GM18520 (cell line): ENCODE data around the gene PCGF1.

Experiments used
- ATAC-seq: cut with Tn5 transposase; IDR thresholded peaks from one replicate; pipeline ENCODE4 v1.9.1; 2021; ENCODE audit not compliant: unreplicated experiment

PCGF1 gene

GRCh38 chr2:74537140-74537539, 29.6 kb upstream of the PCGF1 start:
- ATAC-seq, result no peak

DNA sequence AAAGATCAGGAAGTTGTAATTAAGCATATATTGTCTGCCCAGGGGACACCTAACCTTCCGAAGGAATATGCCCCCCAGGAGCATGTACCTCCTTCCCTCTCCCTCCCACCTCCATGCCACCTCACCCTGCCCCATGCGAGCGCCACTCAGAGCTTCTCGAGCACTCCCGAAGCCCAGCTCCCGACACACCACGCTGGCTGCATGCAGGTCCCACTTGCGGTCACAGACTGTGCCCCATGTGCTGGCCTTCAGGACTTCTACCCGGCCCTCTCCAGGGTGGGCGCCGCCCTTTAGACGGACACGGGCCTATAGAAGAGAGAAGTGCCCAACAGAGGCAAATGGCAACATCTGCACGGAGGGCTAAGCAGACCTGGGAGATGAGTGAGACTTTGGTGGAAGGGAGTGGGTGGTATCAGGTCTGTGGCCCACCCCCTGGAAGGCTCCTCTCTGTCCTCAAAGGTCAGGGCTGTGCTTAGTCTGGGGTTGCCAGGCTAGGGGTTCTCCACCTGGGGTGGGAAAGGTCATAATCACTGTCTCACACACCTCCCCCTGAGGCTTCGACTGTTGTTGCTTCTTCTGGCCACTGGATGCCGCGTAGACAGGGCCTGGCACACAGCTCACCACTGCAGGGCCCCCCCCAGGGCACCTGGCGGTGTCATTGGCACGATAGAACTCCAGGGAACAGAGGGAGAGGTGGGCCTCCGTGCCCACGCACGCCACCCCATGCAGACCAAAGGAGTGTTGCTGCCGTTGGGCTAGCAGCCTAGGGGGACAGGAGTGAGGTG, 28.9 kb upstream of the PCGF1 start:
- no peak for ATAC-seq

GRCh38 chr2:74535440-74535965, 28.0 kb upstream of the PCGF1 start:
- ATAC-seq, result no peak

DNA sequence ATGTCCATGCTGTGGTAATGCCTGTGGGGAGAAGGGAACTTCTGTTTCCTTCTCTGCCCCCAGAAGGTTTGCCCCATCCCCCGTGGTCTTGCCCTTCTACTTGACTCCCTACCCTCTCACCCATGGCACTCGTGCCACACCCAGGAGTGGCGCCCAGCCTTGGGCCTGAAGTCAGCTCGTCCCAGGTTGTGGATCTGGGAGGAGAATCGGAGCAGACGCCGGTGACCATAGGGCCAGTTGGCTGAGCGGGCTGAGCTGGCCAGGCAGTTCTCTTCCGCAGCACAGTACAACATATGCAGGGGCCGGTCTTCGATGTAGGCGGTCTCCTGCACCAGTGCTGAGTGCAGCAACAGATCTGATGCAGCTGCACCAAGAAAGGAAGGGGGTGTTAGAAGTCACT, 26.9 kb upstream of the PCGF1 start:
- no peak for ATAC-seq

GRCh38 chr2:74533464-74533863, 26.0 kb upstream of the PCGF1 start:
- no peak for ATAC-seq

- no peak for ATAC-seq
These were observed 24.7 kb upstream of the PCGF1 start for GRCh38 chr2:74532222-74532621.

GRCh38 chr2:74531666-74532065, 24.2 kb upstream of the PCGF1 start:
- no peak for ATAC-seq

DNA sequence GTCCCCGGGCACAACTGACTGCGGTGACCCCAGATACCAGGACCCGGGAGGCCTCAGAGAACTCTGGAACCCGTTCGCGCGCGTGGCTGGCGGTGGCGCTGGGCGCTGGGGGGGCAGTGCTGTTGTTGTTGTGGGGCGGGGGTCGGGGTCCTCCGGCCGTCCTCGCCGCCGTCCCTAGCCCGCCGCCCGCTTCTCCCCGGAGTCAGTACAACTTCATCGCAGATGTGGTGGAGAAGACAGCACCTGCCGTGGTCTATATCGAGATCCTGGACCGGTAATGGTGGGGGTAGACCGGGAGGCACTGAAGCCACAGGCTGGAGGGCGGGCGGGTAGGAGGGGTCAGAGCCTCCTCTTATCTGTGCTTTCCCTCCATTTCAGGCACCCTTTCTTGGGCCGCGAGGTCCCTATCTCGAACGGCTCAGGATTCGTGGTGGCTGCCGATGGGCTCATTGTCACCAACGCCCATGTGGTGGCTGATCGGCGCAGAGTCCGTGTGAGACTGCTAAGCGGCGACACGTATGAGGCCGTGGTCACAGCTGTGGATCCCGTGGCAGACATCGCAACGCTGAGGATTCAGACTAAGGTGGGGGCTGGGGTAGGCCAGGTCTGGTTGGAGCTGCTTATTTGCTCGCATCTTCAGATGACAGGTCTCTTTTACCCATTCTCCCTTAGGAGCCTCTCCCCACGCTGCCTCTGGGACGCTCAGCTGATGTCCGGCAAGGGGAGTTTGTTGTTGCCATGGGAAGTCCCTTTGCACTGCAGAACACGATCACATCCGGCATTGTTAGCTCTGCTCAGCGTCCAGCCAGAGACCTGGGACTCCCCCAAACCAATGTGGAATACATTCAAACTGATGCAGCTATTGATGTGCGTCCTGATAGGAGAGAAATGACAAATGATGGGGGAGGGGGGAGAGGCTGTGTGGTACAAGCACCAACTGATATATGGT, 23.0 kb upstream of the PCGF1 start:
- peak; percentile 31 for ATAC-seq

DNA sequence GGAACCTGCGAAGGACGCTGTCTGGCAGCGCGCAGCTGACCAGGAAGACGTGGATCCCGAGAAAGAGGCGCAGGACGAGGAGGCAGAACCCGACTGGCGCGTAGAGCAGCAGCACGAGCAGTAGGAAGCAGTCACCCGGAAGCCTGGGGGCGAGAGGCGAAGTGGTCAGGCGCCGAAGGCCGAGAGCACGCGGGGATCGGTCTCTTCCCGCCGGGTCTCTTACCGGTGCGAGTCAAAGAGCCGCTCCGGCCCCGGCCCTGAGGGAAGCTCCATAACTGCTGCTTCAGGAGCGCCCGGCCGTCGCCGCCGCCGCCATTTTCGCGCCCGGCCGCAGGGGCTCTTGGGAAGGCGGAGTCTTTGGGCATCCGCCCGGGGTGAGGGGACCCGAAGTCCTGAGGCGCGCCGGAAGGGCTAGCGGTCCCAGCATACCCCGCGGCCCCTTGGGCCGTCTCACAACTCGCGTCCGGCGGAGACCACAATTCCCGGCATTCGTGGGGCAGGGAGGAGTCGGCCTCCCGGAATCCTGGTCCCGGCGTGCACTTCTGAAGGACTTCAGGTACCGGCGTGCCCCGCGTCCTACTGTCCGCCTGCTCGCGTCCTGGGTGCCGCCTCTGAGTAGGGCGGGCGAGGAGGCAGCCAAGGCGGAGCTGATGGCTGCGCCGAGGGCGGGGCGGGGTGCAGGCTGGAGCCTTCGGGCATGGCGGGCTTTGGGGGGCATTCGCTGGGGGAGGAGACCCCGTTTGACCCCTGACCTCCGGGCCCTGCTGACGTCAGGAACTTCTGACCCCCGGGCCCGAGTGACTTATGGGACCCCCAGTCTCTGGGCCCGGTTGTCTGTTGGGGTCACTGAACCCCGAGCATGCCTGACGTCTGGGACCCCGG, 22.1 kb upstream of the PCGF1 start, which contains the start of the genes AUP1 and HTRA2:
Gene AUP1, minus strand, starts transcription at position 350 of the 882 bp plus-strand sequence. Its CDS starts 77 bp downstream, at position 273.
Gene HTRA2, plus strand, starts transcription at position 577 of the 882 bp plus-strand sequence. Its CDS starts 74 bp downstream, at position 651.
- ATAC-seq, result peak; percentile 73

- no peak for ATAC-seq
These were observed 21.3 kb upstream of the PCGF1 start for GRCh38 chr2:74528600-74529356.

GRCh38 chr2:74527741-74528140, 20.2 kb upstream of the PCGF1 start:
- ATAC-seq, result no peak

DNA sequence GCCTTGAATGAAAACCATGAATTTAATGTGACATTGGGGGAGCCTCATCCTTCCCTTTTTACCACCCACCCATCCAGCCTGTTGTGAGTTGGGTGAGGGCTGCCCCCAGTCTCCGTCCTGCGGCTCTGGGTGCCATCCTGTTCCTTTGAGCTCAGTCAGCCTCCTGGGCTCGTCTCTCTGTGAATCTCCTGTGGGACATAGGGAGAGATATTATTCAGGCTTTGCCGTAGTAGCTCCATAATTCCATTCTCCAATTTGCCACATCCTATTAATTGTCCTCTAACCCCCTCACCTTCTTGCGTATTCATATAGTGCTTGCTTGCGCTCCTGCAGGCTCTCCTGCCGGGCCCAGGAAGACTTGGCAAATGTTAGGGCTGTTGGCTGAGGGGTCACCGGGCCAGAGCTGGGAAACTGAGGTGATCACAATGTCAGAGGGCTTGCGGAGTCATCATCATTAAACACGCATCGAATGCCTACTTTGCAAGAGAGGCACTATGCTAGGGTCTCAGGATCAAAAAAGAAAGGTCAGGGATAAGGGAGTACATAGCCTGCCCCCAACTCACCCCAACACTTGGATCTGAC, 19.2 kb upstream of the PCGF1 start:
- no peak for ATAC-seq

DNA sequence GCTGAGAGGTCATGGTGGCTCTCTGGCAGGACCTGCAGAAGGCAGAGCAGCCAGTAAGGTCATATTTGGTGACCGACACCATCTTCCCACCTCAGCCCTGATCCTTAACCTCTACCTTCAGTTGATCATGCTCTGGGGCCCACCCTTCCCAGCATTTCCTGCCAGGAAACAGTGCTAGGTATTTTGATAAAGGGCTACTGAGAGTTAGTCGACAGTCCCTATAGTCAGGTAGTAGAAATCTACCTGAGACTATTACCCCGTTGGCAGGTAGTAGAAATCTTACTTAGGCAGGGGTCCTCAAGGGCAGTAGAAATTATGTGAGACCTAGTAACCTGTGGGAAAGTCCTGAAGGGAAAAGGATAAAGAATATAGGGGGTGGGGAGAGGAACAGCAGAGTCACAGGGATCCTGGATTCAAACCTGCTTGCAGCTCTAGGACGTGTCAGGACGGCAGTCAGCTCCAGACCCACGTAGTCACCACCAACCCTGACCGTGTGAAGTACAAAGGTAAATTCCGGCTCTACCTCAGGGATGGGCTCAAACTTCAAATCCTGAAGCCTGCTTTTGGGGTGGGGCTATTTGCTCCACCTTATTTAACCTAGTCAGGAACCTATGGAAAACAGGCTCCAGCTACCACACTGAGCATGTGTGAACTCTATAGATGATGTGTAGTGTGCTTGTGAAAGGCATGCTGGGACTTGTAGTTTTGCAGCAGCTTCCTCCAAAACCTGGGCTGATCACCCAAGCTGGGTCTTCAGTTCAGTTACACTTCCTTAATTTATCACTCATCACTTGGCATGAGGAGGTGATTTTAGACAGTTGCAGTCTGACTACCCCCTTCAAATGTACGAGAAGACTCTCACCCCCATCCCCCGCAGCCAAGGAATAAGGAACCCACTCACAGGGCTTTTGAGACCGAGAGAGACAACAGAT, 18.5 kb upstream of the PCGF1 start, which contains the start of gene DQX1:
Gene DQX1, minus strand, starts transcription at position 515 of the 932 bp plus-strand sequence. Its CDS starts 502 bp downstream, at position 13.
- ATAC-seq, result no peak

DNA sequence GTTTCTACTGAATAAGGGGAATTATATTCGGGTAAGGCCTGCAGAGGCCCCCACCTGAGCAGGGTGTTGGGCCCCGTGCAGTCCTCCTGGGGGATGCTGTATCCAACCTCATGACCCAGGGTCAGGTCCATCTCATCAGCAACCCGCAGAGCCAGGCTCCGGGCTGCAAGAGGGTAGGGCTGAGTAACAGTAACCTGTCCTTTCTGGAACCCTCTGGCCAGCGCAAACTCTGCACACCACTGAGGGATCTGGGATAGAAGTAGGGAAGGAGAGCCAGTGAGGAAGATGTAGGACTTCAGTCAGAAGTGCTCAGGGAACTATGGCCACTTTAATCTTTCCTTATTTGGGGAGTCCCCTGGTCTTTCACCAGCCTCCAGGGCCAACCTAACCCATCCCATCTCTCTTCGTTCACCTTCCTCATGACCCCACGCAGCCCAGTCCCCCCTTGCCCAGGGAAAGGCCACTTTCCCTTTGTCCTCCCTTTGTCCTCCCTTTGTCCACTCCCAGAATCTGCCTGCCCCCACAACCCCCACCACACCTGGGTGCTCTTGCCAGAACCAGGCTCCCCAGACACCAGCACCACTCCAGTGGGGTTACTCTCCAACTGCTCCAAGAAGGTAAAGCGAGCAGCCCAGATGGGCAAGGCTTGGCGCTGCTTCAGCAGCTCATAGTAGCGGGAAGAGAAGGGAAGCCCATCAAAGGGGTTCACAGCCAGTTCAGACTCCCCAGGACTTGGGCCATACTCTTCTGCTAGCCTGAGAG, 17.6 kb upstream of the PCGF1 start:
- no peak for ATAC-seq

DNA sequence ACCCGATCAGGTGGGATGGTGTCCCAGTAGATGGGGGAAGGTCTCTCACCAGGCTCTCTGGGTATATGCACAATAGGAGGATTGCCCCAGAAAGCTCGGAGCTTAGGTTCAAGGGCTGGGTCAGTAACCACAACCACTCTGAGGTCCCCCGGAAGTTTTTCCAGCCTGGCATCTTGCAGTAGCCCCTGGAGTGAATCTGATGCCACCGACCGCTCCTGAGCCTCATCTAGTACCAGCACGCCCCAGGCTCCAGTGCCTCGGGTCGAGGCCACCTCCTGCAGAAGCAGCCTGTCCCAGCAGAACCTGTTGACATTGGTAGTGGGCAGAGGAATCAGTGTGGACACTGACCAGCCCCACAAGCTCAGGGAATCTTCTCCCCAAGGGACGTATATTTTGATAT, 16.5 kb upstream of the PCGF1 start:
- no peak for ATAC-seq

DNA sequence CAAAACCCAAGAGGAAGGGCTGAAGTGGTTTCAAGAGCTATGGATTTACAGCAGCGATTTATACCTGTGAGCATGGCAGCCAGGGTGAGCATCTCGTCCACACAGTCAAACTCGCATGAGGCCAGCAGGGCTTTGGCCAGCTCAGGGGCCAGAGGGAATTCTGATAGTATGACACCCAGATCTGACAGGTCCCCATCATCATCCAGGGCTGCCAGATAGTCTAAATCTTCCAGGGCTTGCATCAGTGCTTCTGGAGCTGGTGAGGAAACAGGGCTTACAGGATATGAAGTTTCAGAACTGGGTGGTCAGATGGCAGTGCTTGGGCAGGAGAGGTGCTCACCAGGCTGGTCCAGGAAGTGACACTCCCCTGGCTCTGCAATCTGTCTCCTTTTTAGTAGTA, 15.0 kb upstream of the PCGF1 start:
- no peak for ATAC-seq

DNA sequence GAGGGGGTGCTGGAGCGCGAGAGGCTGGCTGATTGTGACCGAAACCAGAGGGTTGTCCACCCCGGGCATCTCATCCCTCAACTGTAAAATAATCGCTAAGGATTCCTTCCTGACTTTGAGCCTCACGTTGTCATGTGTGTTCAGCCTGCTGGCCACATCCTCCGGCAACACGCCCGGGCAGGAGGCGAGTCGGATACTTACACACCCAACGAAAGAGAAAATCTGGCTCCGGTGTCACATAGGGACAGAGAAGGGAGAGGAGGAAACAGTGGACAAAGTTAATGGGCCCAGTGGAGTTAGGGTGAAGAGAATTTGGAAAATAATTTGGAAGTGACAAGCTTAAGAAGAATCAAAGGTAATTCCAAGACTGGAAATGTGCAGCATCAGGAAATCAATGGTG, 9.2 kb upstream of the PCGF1 start:
- ATAC-seq, result no peak
